Urinary bladder (tissue), 4 donors: Measurements from ENCODE around the gene RIC8A. TPM values are rescaled to one million over a fixed set of nuclear protein-coding genes. Genes with fewer than 3 reads are reported as not detected.
"Not testable (repeated sequence)": the region's sequence is repeated elsewhere in the genome, so short reads cannot be mapped to it uniquely, and the experiment has no call there.

Experiments
- DNase-seq: peaks from one replicate; pipeline ENCODE4 v3.0.0-alpha.2; 2015; ENCODE audit errors: extremely low spot score
- H3K27ac ChIP-seq: one replicate; pipeline ENCODE4 v1.5.1; 2013; ENCODE audit warnings: low read depth, mild to moderate bottlenecking, moderate library complexity
- H3K36me3 ChIP-seq: one replicate; pipeline ENCODE4 v1.6.1; 2013; ENCODE audit warnings: mild to moderate bottlenecking, moderate library complexity; ENCODE audit not compliant: insufficient read depth
- H3K4me1 ChIP-seq: one replicate; pipeline ENCODE4 v1.6.1; 2013; ENCODE audit warnings: mild to moderate bottlenecking, moderate library complexity; ENCODE audit not compliant: insufficient read depth
- H3K4me3 ChIP-seq: one replicate; pipeline ENCODE4 v1.5.1; 2013; ENCODE audit warnings: low read depth, low read length
- whole genome bisulfite sequencing: extraction: QIAGEN DNeasy Blood & Tissue Kit; methylation state at CpG from one replicate; pipeline ENCODE4 v1.1.7; 2013; 5-methylcytosine and 5-hydroxymethylcytosine counted together
- polyA plus RNA-seq: library from polyadenylated mRNA; stranded (reverse); fragments of 200-250 nt; gene quantifications from one replicate; pipeline ENCODE4 v1.2.3, GENCODE V29; 2013
- total RNA-seq: library from RNA; depleted of rRNA; stranded (reverse); fragments of >200 nt; gene quantifications from one replicate; pipeline ENCODE4 v1.2.3, GENCODE V29; 2014
- donor health status: healthy with polysubstance abuse.
- donor health status: healthy.

Gene RIC8A
- total and polyA plus RNA-seq, 2 donors: 60.2 to 90.8 TPM

DNA sequence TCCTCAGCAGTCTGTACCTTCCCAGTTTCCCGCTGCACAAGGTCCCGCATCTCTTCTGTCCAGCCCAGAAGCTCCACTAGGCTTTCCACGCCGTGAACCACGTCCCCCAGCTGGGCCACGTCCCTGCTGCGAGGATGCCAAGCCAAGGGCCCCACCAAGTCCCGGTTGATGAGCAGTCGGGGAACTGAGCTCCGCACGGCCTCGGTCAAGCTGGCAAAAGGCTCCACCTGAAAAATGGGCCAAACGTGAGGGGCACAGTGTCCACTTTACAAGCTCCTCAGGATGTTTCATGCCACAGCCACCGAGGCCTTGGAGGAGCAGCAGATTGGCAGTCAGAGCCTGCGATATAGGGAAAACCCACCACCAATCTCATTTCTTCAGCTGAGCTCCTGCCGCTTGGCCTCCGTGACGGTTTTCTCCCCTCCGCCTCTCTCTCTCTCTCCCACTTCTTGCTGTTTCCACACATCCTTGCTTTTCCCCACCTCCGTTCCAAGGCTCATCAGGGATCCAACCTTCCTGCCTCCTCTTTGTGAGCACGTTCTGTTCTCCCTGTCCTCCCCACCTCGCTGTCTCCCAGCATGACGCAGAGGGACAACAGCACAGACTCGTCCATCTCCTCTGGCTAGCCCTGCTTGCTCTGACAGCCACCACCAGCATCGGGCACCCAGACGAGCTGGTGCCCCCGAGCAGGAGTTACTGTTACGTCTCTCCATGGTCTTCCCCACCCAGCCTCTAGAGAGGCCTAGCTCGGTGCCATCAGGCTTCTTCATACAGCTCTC is 11.5 kb downstream of the RIC8A start:
- no peak overlapping the region for H3K27ac ChIP-seq
- no peaks in the 10 kb centered on the region for H3K4me1 ChIP-seq
- 88% methylated on average over 29 of the region's 29 CpGs for WGBS
- H3K4me3 ChIP-seq: no peak overlapping the region
- DNase-seq: no peak
- H3K36me3 ChIP-seq: peaks cover 7% of the 10 kb centered on the region

DNA sequence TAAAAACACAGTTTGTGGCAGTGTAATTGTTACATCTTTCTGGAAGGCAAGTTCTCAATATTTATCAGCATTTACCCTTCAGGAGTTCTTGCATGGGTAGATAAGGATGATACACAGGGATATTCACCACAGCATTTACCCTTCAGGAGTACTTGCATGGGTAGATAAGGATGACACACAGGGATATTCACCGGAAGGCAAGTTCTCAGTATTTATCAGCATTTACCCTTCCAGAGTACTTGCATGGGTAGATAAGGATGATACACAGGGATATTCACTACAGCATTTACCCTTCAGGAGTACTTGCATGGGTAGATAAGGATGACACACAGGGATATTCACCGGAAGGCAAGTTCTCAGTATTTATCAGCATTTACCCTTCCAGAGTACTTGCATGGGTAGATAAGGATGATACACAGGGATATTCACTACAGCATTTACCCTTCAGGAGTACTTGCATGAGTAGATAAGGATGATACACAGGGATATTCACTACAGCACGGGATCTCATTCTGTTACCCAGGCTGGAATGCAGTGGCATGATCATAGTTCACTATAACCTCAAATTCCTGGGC is 13.2 kb downstream of the RIC8A start:
- not testable (repeated sequence) for H3K36me3 ChIP-seq, H3K4me1 ChIP-seq, DNase-seq, H3K4me3 ChIP-seq, H3K27ac ChIP-seq
- WGBS: 74% methylated on average over 2 of the region's 3 CpGs

DNA sequence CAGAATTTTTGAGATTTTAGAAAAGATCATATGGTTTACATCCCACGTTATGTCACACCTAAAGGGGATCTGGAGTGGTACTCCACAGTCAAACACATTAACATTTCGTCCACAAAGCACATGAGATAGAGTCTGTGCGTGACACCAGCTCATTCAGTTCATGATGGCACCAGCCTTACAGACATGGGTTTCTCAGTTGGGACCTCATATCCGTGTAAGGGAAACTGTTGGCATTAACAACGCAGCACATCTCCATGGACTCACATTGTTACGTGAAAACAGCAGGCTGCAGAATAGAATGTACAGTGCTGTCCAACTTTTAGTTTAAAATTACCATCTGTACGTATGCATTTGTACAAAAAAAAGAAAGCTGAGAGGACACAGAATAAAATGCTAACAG is 14.0 kb downstream of the RIC8A start:
- peaks cover 5% of the 10 kb centered on the region for H3K36me3 ChIP-seq
- 75% methylated on average over 7 of the region's 7 CpGs for WGBS

DNA sequence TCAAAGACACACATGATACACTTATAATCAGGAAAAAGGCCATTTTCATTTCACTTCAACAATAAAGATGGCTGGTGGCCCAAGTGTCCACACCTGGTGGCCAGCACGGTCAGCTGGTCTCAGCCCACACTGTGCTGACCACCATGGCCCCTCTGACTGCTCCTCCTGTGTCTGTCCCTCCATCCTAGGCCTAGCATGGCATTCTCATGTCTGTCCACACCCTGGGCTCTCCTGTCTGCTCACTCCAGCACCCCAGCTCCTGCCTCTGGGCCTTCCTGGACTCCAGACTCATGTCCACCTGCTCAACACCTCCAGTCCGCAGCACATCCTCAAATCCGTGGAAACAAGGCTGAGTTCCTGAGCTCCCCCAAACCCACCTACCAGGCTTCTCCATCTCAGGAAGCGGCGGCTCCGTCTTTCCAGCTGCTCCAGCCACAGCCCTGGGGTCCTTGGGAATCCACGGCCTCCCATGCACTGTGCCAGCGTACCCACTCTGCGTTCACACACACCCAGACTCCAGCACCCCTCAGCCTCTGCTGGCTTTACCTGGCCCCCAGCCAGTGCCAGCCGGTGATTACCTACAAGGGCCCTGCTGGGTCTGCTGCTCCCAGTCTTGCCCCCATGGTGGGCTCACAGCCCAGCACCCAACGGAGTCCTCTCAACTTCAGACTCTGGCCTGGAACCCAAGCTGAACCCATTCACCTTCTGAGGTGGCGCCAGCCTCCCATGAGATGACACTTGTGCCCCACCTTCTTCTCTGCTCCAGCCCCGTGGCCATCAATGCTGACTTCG is 14.7 kb downstream of the RIC8A start:
- WGBS: 94% methylated on average over 14 of the region's 14 CpGs
- no peak for DNase-seq

More for the DNA sequence above, 14.0 kb downstream of the RIC8A start:
- no peaks in the 10 kb centered on the region for H3K4me1 ChIP-seq
- H3K27ac ChIP-seq: no peak overlapping the region
- H3K4me3 ChIP-seq: no peak overlapping the region
- DNase-seq: no peak

DNA sequence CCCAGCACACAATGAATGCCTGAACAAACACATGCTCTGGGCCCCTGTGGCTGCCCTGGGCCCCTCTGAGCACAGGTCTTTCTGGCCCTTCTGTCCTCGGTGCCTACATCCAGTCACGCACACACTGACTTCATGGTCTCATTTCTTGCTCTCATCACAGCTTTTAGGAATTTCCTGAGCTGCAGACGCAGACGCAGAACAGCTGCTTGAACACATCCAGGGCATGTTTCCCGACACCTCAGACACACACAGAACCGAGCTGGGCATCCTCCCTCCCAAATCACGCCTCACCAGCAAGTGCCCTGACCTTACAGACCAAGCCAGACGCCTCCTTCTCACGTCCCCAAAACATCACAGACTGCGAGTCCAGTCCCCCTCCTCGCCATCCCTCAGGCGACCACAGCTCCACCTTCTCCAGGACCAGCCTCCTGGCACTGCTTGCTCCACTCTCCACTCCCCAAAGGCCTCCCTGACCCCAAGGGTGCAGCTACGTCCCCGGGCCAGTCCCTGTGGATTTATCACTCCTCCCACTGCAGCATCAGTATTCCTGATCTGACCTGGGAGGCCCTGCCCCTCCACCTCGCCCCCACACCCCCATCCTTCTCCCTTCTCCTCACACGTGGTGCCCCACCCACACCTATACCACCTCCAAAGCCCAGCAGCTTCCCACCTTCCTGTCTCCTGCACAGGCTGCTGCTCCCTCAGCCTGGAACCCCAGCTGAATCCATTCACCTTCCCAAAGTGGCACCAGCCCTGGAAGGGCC is 15.7 kb downstream of the RIC8A start:
- no peaks in the 10 kb centered on the region for H3K4me1 ChIP-seq
- 78% methylated on average over 16 of the region's 16 CpGs for WGBS
- no peak overlapping the region for H3K4me3 ChIP-seq
- DNase-seq: no peak
- H3K36me3 ChIP-seq: peaks cover 5% of the 10 kb centered on the region
- no peak overlapping the region for H3K27ac ChIP-seq

More for the DNA sequence above, 14.7 kb downstream of the RIC8A start:
- Histone ChIP-seq H3K27ac (no peak overlapping the region), H3K36me3 (peaks cover 5% of the 10 kb centered on the region), H3K4me1 (no peaks in the 10 kb centered on the region), H3K4me3 (no peak overlapping the region)

DNA sequence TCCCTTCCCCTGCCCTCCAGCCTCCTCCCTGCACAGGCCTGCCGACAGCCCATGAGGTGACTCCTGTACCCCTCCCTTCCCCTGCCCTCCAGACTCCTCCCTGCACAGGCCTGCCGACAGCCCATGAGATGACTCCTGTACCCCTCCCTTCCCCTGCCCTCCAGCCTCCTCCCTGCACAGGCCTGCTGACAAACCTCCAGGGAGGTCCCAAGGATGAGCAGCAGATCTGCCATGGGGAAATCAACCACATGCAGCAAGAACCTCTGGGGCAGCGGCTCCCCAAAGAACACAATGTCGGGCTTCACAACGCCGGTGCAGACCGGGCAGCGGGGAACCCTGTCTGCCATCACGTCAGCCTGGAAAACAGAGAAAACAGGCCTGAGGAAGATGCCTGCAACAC is 16.4 kb downstream of the RIC8A start:
- Histone ChIP-seq H3K36me3 (peaks cover 5% of the 10 kb centered on the region), H3K4me3 (no peak overlapping the region), H3K4me1 (no peaks in the 10 kb centered on the region), H3K27ac (no peak overlapping the region)
- DNase-seq: no peak
- WGBS: 84% methylated on average over 9 of the region's 9 CpGs

DNA sequence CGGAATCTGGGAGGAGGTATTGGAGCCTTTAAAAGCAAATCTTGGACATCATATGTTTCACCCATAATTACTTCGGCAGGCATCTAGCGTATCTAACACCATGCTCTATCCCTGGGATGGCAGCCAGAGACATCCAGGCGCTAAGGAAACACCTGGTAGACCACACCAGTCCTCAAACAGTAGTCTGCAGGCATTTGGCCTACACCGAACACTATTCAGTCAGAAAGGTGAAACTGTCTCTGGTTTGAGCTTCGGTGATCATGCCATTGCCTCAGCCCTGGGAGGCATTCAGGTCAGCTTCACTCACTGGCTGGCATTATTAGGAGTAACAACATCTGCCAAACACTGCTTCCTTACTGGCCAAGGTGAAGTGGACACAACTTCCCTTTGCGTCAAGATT is 16.9 kb downstream of the RIC8A start:
- H3K4me3 ChIP-seq: no peak overlapping the region
- 92% methylated on average over 7 of the region's 7 CpGs for WGBS
- H3K36me3 ChIP-seq: peaks cover 5% of the 10 kb centered on the region
- no peak for DNase-seq
- H3K27ac ChIP-seq: no peak overlapping the region
- no peaks in the 10 kb centered on the region for H3K4me1 ChIP-seq

DNA sequence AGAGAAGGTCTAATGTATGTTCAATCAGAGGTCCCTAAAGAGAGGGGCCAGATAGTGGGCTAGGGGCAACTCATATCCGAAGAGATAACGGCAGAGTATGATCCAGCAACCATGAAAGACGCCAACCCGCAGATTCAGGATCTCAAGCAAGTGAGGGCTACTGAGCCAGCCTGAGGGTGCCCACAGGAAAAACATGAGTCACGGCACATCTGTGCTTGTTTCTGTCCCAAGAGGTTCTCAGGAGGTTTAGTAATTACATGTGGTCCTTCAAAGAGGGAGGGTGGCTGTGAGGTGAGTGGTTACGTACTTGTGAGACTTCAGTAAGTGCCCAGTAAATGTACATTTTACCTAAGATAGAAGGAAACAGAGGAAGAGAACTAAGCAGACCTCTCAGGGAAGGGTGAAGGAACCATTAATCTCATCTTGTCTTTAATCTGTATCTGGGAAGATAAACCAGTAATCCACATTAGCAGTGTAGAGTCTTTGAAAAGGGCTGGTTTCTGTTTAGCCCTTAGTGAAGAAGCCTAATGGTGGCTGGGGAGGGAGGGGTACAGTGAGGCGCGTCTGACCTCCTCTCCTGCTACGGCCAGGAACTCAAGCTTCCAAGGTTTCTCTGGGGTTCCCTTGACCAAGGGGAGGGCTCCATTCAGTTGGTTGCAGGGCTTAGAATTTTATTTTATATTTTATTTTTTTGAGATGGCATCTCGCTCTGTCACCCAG is 18.4 kb downstream of the RIC8A start:
- WGBS: 91% methylated on average over 10 of the region's 10 CpGs
- Histone ChIP-seq H3K4me1 (no peaks in the 10 kb centered on the region), H3K4me3 (no peak overlapping the region), H3K27ac (no peak overlapping the region), H3K36me3 (peaks cover 5% of the 10 kb centered on the region)
- no peak for DNase-seq

DNA sequence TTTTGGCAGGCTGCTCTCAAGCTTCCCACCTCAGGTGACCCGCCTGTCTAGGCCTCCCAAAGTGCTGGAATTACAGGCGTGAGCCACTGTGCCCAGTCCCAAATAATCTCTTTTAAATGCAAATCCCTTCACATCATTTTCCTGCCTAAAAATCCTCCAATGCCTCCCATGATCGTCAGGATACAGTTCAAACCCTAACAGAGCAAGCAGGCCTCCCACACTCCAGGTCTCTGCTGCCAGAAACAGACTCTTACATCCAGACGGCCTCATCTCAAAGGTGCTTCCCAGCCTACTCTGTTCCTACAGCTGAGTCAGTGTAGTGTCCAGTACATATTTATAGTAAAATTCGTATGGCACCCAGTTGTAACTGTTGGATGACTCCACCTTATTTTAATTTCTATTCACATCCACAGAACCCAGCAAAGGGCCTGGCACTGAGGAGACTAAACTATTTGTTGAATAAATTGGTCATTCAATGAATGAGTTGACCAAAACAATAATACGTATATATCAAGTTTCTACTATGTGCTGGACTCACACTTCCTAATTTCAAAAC is 20.4 kb downstream of the RIC8A start:
- Histone ChIP-seq H3K36me3 (no peaks in the 10 kb centered on the region), H3K4me3 (no peak overlapping the region), H3K4me1 (no peaks in the 10 kb centered on the region), H3K27ac (no peak overlapping the region)
- DNase-seq: no peak
- WGBS: 84% methylated on average over 6 of the region's 6 CpGs

DNA sequence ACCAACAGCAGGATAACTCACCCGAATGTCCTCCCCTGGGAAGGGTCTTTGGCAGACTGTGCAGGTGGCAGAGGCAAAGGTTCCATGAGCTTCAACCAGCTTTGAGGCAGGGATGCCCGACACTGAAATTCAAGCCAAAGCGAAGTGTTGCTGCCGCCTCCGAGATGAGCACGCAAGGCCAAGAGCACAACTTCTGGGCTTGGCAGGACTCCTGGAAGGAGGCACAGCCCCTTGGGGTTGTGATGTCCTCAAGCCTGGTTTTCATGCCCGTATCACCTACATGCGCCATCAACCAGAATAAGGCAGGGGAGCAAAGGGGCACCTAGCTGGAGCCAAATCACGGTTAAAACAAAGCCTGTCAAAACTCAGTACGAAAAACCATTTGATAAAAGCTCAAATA is 22.9 kb downstream of the RIC8A start:
- Histone ChIP-seq H3K4me3 (no peak overlapping the region), H3K27ac (no peak overlapping the region), H3K36me3 (no peaks in the 10 kb centered on the region), H3K4me1 (no peaks in the 10 kb centered on the region)
- no peak for DNase-seq
- 94% methylated on average over 10 of the region's 10 CpGs for WGBS

DNA sequence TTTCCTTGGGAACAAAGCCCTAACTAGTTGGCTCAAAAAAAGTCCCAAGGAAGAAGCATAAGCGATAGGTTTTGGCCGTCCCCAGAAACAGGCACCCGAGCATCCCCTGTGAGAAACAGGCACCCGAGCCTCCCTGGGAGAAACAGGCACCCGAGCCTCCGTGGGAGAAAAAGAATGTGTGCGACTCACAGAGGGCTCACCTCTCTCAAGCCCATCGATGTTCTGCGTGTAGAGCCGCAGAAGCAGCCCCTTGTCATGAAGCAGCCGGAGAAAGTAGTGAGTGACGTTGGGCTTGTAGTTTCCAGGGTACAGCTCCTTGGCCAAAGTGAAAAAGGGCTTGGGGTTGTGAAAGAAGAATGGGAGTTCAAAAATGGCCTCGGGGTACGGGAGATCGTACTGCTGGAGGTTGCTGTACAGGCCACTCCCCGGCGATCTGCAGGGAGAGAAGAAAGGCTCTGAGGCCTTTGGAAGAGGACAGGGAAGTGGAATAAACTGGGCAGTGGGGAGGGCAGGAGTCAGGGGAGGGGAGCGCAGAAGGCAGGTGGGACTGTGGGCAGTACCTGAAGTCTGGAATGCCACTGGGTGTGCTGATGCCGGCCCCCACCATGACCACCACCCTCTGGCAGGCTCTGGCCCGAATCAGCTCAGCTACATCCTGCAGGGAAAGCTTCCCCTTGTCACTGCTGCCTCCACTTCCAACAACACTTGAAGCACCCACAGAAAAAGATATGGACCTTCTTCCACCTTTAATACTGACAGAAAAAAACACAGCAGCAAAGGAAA is 25.5 kb downstream of the RIC8A start:
- H3K4me3 ChIP-seq: no peak overlapping the region
- no peak for DNase-seq
- 92% methylated on average over 20 of the region's 20 CpGs for WGBS
- H3K27ac ChIP-seq: no peak overlapping the region
- H3K36me3 ChIP-seq: no peaks in the 10 kb centered on the region
- no peaks in the 10 kb centered on the region for H3K4me1 ChIP-seq

DNA sequence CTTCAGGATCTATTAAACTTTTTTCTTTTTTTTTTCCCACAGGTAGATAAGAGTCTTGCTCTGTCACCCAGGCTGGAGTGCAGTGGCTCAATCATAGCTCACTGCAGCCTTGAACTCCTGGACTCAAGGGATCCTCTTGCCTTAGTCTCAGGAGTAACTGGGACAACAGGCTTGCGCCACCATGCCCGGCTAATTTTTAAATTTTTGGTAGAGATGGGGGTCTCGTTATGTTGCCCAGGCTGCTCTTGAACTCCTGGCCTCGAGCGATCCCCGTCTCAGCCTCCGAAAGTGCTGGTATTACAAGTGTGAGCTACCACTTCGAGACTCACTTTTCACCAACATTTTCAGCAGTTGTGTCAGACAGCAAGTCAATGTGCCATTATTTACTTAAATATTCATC is 27.7 kb downstream of the RIC8A start:
- no peak for DNase-seq
- Histone ChIP-seq H3K4me1 (no peaks in the 10 kb centered on the region), H3K36me3 (no peaks in the 10 kb centered on the region), H3K4me3 (peak overlapping the region; percentile 96), H3K27ac (no peak overlapping the region)
- 77% methylated on average over 8 of the region's 8 CpGs for WGBS
